ENCODE results near the gene CASP3.
"Not testable (repeated sequence)": the region's sequence is repeated elsewhere in the genome, so short reads cannot be mapped to it uniquely, and the experiment has no call there.

The CASP3 gene

GRCh38 chr4:184632842-184633241, 16.4 kb downstream of the CASP3 start:
- DNase-seq (ENCODE audit: low spot score) = no peak

- DNase-seq (ENCODE audit: low spot score) = no peak
Measured at GRCh38 chr4:184628103-184628502, 21.1 kb downstream of the CASP3 start.

DNA sequence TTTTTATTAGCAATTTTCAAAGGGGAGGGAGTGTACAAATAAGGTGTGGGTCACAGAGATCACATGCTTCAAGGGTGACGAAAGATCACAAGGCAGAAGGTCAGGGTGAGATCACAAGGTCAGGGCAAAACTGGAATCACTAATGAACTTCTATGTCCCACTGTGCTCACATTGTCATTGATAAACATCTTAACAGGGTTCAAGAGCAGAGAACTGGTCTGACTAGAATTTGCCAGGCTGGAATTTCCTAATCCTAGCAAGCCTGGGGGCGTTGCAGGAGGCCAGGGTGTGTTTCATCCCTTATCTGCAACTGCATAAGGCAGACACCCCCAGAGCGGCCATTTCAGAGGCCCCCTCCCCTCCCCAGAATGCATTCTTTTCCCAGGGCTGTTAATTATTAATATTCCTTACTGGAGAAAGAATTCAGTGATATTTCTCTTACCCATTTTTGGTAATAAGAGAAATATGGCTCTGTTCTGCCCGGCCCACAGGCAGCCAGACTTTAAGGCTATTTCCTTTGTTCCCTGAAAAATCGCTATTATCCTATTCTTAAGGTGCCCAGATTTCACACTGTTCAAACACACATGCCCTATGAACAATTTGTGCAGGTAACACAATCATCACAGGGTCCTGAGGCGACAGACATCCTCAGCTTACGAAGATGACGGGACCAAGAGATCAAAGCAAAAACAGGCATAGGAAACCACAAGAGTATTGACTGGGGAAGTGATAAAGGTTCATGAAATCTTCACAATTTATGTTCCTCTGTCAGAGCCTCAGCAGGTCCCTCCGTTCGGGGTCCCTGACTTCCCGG, 23.3 kb downstream of the CASP3 start:
- not testable (repeated sequence) for DNase-seq (ENCODE audit: low spot score)

- DNase-seq (ENCODE audit: low spot score) = no peak
Measured at GRCh38 chr4:184624972-184625554, 24.2 kb downstream of the CASP3 start.

GRCh38 chr4:184624504-184624903, 24.7 kb downstream of the CASP3 start:
- not testable (repeated sequence) for DNase-seq (ENCODE audit: low spot score)

DNA sequence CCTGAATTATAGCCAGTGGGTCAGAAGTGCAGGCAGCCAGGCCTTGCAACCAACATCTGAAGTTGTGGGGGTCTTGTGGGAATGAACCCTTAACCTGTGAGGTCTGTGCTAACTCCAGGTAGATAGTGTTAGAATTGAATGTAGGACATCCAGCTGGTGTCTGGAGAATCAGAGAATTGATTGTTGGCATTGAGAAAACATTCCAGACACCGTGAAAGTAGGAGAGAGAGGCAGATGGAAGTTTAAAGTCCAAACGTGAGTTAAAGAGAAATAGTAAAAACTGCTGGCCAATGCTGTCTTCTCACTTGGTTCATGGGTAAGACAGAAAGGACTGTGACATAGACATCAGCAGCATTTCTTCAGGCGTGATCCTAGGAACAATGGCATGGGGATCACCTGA, 27.7 kb downstream of the CASP3 start:
- DNase-seq (ENCODE audit: low spot score) = no peak

DNA sequence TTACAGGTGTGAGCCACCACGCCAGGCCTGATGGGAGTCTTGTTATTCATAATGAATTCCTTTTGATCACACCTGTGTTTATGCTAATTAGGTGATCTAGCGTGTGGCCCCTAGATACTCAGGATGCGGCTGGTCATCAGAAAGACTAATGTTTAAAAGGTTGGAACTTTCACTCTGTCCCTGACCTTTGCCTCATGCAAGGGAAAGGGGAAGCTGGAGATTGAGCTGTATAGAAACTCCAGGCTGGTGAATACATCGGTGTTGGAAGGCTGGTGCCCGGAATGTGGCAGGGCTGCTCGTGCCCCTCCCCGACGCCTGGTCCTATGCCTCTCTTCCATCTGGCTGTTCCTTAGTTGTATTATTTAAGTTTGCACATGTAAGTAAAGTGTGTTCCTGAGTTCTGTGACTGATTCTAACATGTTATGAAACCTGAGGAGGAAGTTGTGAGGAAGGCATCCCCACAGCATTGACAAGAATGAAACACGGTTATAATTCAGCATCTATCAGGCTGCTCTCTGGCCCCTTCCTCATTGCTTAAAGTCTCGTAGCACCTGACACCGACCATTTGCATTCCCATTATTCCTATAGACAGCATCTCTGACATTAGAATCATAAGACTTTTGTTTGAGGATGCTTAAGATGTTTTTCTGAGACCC, 28.9 kb downstream of the CASP3 start:
- no peak for DNase-seq (ENCODE audit: low spot score)

GRCh38 chr4:184617600-184618196, 31.5 kb downstream of the CASP3 start:
- DNase-seq (ENCODE audit: low spot score) = no peak

- no peak for DNase-seq (ENCODE audit: low spot score)
Measured at GRCh38 chr4:184616633-184617551, 32.4 kb downstream of the CASP3 start.

- not testable (repeated sequence) for DNase-seq (ENCODE audit: low spot score)
Measured at GRCh38 chr4:184616168-184616567, 33.1 kb downstream of the CASP3 start.

DNA sequence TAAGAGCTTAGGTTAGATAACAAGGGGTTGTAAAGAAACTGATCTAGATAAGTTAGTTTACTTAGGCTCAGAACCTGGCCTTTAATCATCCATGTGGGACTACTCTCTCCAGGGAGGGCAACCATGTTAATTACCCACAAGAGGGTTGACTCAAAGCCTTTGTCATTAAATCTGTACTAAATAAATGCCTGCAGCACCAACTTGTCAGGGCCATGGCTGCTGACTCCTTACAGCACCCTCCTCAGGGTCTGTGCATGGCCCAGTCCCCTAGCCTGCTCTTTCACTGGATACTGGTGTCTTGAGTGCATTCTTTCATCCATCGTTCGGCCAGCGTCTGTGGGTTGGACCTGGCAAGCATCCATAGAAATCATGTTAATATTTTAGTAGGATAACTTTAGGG, 34.7 kb downstream of the CASP3 start:
- no peak for DNase-seq (ENCODE audit: low spot score)

DNA sequence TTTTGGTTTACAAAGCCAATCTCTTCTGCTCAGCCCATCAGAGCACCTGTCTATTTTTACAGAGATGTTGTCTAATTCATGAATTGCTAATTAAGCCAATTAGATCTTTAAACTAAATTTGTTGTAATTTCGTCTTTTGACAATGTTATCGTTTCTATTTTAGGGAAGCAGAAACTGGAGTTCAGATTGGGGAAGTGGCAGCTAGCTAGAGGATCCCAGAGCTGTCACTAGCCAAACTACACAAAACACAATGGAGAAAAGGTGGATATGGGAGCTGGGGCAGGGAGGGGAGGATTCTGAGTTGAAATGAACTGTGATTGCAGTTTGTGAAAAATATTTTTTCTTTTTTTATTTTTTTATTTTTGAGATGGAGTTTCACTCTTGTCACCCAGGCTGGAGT, 35.8 kb downstream of the CASP3 start:
- DNase-seq (ENCODE audit: low spot score) = no peak

GRCh38 chr4:184612074-184612473, 37.2 kb downstream of the CASP3 start:
- DNase-seq (ENCODE audit: low spot score) = no peak

GRCh38 chr4:184607429-184607828, 41.8 kb downstream of the CASP3 start:
- DNase-seq (ENCODE audit: low spot score) = not testable (repeated sequence)

DNA sequence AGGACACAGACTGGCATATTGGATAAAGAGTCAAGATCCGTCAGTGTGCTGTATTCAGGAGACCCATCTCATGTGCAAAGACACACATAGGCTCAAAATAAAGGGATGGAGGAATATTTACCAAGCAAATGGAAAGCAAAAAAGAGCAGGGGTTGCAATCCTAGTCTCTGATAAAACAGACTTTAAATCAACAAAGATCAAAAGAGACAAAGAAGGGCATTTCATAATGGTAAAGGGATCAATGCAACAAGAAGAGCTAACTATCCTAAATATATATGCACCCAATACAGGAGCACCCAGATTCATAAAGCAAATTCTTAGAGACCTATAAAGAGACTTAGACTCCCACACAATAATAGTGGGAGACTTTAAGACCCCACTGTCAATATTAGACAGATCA, 46.4 kb downstream of the CASP3 start:
- DNase-seq (ENCODE audit: low spot score) = not testable (repeated sequence)

- DNase-seq (ENCODE audit: low spot score) = not testable (repeated sequence)
Measured at GRCh38 chr4:184600982-184601381, 48.3 kb downstream of the CASP3 start.

DNA sequence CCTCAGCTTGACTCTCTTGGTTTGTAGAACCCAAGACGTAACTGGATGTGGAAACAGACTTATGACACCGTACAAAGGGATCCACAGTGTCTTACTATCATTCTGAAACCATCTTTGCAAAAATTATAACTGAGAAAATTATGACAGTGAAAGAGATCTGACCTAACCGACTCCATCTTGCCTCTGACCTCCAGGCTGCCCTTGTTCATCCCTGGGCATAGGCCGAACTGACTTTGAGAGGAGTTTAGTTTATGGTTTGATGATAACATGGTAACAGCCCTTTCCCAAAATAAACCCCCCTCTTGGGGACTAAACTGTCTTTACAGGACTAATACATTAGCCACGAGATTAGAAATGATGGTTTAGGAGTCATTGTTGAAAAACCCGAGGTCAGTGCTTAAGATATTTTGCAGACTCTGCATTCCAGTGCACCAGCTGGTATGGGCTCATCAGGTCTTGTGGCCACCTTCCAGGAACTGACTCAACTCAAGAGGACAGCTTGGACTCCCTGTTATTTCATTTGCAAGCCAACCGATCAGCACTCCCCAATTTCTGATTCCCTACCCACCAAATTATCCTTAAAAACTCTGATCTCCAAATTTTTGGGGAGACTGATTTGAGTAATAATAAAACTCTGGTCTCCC, 49.6 kb downstream of the CASP3 start:
- DNase-seq (ENCODE audit: low spot score) = no peak

- DNase-seq (ENCODE audit: low spot score) = no peak
Measured at GRCh38 chr4:184598753-184599491, 50.3 kb downstream of the CASP3 start.

GRCh38 chr4:184596617-184597185, 52.5 kb downstream of the CASP3 start:
- no peak for DNase-seq (ENCODE audit: low spot score)

GRCh38 chr4:184596044-184596616, 53.1 kb downstream of the CASP3 start:
- DNase-seq (ENCODE audit: low spot score) = no peak

Data from HuH-7 (cell line).